GM19035 (cell line): ENCODE data around the gene ARHGAP40.

ENCODE experiments used
- ATAC-seq: cut with Tn5 transposase; IDR thresholded peaks from one replicate; pipeline ENCODE4 v1.9.1; 2021; ENCODE audit not compliant: unreplicated experiment

Gene ARHGAP40

DNA sequence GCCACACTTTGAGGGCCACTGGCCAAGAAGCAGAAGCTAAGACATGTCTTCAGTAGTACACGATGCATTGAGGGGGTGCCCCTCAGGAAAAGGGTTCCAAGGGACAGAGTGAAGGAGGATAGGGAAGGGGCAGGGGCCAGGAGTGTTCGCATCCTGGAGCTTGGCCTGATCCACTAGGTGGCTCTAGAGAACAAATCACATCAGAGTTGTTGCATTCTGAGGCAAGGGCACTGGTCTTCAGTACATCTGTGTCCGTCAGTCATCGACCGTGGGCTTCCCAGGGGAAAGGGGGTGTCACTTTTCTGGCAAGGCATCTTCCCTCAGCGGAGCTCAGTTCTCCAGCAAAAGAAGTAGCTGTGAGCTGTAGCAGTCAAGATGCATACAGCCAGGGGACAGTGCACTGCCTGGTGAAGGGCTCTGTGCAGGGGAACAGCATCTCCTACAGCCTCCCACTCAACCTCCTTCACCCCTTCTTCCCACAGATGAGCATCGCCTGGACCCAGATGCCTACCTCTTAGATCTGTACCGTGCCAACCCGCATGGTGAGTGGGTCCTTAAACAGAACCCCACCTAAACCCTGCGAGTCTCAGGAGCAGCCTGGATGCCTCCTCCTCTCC lies 47.8 kb downstream of the ARHGAP40 start:
- no peak for ATAC-seq

DNA sequence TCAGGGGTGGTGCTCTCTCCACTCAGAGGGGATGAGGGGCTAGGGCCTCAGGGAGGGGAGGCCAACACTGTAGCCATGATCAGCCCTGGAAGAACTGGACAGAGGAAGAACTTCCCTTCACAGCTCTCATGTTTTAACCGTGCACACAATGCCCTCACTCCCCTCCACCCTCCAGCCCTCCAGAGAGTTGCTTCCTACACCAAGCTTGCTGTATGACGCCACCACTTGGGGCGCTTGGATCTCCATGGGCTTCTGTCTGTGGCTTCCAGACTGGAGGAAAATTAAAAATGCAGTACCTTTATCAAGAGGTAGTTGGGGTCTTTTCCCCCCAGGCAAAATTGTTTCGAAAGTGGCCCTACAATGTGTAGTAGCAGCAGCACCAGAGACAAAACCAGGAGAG lies 48.4 kb downstream of the ARHGAP40 start:
- ATAC-seq, result no peak

DNA sequence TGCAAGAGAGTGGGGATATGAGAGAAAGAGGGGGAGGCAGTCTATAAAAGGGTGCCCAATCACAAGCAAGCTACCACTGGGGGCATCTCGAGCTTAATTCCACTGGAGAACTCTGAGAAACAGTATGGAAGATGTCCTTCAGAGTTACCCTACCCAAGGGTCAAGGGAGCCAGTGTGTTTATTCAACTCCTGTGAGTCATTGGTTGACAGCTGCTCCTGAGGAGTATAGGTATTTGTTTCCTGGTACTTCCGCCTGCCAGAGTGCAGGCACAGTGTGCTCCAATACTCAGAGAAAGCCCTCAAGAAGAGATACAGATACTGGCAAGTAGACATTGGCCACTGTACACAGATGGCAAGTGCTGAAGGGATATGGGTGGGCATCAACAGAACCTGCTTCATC lies 49.5 kb downstream of the ARHGAP40 start:
- no peak for ATAC-seq

DNA sequence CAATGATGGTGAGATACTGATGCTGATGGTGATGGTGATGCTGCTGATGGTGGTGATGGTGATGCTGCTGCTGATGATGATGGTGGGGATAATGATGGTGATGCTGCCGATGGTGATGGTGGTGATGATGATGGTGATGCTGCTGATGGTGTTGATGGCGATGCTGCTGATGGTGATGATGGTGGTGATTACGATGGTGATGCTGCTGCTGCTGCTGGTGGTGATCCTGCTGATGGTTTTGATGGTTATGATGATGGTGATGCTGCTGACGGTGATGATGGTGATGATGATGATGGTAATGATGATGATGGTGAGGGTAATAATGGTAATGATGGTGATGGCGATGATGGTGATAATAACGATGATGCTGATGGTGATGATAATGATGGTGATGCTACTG lies 50.0 kb downstream of the ARHGAP40 start:
- no peak for ATAC-seq

DNA sequence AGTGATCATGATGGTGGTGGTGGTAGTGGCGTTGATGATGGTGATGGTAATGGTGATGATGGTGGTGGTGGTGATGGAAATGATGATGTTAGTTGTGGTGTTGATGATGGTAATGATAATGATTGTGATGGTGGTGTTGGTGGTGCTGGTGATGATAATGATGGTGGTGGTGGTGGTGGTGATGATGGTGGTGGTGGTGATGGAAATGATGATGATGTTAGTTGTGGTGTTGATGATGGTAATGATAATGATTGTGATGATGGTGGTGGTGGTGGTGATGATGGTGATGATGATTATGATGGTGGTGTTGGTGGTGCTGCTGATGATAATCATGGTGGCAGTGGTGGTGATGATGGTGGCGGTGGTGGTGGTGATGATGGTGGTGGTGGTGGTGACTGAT lies 51.4 kb downstream of the ARHGAP40 start:
- no peak for ATAC-seq

DNA sequence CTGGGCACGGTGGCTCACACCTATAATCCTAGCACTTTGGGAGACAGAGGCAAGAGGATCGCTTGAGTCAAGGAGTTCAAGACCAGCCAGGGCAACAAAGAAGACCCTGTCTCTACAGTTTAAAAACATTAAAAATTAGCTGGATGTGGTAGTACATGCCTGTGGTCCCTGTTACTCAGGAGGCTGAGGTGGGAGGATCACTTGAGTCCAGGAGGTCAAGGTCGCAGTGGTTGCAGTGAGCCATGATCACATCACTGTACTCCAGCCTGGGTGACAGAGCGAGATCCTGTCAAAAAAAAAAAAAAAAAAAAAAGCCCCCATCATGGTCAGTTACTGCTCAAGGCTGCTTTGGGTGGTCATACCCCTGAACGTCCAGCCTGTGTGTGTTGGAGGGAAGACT lies 55.8 kb downstream of the ARHGAP40 start:
- no peak for ATAC-seq

DNA sequence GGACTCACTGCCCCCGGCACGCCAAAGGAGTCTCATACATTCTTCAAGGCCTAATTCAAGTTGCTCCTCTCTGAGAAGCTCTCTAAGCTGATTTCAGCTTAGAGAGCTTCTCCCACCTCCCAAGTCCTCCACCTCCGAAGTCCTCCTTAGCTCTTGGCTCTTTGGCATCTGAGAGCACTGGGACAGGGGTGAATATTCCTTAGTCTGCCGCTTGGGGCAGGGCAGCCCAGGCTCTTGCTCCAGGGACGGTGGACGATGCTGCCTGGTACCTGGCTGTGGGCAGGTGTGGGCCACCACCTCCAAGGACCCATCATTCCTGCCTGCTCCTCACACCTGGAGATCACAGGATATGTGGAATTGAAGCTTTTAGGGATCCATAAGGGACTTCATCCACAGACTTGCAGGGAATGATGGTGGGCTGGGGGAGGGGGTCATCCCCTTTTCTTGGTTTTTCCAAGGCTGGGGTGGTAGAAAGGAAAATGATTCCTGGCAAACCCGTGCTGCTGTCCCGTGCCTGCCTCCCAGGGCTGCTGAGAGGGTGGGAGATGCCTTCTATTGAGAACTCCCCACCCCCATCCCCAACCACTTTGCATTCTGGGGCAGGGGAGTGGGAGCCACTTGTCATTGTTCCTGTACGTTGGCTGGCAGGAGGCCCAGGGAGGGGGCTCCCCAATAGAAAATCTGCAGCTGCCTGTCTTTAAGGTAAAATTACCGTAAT lies 57.4 kb downstream of the ARHGAP40 start:
- no peak for ATAC-seq

DNA sequence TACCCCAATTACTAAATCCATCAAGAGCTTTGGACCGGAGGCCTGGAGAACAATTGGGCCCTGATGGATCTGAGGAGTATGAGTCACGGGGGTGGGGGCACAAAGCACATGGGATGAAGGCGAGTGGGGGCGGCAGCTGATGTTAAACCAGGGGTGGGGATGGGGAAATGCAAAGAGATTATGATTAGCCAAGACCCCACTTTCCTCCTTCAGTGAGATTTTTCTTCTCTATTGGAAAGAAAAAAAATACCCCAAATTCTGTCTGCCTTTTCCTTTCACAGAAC lies 57.9 kb downstream of the ARHGAP40 start:
- ATAC-seq, result no peak

DNA sequence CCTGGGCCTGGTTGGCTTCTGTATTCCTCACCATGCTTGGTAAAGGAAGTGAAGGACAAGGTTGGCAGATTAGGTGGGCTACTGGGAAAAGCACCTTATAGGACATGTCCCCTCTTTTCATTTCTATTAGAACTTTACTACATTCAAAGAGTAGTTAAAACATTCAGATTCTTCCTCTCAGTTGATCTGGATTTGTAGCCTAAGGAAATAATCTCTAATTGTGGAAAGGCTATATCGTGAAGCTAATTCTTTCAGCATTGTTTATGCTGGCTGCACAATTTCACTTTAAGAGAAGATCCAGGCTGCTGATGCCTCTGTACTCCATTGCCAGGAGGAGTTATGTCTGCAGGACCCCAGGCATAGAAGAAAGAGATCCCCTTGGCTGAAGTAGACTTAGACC lies 58.8 kb downstream of the ARHGAP40 start:
- ATAC-seq, result no peak

DNA sequence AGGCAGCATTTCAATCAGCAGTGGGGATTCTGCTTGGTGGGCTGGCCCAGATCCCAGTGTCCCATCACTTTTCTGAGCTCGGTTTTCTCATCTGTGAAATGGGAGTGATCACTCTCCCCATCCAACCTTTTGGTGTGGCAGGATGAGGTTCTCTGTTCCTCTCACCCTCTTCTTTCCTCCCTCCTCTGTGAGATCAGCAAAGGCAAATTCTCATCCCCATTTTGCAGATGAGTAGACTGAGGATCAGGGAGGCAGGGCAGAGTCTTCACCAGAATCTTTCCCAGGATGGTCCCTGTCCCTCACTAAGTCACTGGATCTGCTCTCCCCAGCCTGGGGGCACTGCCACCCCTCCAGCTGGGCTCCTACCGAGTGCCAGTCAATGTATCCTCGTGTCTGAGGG lies 62.1 kb downstream of the ARHGAP40 start:
- ATAC-seq, result no peak

DNA sequence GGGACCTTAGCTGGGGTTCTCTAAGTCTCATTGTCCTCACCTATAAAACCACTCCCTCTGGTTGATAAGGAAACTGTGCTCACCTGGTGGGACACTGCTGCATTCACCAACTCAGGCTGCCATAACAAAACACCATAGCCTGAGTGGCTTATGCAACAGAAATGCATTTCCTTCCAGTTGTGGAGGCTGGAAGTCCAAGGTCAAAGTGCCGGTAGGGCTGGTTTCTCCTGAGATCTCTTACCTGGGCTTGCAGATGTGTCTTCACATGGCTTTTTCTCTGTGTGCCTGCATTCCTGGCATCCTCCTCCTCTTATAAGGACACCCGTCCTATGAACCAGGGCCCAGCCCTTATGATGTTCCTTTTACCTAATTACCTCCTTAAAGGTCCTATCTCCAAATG lies 62.7 kb downstream of the ARHGAP40 start:
- no peak for ATAC-seq

DNA sequence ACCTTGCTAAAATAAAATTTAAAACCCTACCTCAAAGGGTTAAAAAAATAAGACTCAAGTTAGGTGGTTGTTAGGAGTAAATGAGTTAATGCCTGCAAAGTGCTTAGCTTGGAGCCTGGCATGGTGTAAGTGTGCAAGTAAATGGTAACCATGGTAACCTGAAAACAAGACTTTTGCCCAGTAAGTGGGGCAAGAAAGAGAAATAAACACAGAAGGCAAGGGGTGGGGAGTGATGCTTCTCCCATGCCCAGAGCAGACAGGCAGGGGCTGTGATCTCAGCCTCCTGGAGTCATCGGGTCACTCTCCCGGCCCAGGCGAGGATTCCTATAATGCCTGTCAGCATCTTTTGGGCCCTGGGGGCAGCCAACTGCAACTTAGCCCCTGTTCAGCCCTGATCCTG lies 63.5 kb downstream of the ARHGAP40 start:
- no peak for ATAC-seq

DNA sequence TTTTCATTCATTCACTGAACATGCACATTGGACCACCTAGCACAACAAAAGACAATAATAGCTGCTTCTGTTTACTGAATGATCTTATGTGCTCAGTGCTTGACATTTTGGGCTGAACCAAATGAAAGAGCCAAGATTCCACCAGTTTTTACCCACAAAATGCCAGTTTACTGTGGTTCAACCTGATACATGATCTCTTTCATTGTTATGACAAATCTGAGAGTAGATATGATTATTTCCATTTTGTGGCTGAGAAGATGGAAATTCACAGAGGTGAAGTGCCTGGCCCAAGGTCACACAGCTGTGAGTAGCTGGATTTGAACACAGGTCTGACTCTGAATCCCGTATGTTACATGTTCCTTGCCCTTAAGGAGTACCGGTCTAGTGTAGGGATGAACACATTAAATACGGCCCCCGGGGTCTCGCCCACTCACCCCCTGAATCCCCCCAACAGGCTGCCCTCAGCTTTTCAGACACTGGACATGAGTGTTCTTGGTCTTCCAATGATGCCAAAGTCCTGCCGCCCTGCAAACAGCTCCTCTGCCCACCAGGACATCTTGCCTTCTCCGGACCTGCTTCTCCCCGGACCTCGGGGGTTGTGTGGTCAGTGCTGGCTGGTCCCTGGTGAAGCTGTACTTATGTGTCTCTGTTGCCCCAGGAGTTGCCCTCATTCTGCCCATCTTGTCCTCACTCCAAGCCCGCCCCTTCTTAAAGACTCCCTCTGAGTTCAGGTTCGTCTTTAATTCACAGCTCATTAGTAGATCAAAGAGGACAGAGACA lies 64.1 kb downstream of the ARHGAP40 start:
- ATAC-seq, result no peak

DNA sequence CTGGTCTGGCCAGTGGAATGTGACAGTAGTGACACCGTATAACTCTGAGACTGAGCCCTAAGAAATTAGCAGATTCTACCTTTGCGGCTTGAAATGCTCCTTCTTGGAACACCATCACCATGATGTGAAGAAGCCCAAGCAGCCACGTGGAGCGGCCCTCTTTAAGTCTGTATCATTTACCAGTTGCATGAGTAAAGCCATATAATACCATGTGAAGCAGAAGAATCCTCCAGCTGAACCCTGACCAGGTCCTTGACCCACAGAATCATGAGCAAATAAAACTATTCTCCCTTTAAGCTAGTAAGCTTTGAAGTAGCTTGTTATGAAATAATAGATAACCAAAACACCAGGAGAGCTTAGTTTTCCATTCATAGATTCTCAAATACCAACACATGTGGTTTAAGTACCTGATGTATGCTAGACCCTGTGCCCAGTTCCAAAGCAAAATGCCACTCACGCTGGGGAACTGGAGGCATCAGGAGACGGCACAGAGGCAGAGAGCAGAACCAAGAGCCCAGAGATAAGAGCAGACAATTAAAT lies 65.9 kb downstream of the ARHGAP40 start:
- ATAC-seq, result no peak

DNA sequence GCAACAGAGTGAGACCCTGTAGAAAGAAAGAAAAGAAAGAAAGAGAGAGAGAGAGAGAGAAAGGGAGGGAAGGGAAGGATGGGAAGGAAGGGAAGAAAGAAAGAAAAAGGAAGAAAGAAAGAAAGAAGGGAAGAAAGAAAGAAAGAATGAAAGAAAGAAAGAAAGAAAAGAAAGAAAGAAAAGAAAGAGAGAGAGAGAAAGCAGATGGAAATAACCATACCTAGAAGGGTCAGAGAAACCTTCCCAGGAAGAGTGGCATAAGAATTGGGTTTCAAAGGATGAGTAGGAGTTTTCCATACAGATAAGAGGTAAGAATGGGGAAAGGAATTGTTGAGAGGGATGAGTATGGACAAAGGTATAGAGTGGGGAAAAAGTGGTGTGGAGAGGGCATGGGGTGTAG lies 68.1 kb downstream of the ARHGAP40 start:
- ATAC-seq, result no peak

DNA sequence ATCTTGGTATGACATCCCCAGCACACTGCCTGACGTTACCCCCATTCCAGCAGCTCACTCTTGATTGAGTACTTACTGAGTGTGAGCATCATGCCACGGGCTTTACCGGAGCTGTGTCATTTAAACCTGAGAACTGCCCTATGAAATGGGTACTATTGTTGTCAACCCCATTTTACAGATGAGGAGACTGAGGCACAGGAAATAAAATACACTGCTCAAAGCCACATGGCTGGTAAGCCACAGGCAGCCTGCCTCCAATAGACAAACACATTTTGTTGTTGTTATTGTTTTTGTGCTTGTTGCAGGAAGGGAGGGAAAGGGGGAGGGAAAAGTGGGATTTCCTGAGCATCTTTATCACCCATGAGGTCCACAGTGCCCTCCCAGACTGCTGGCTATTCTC lies 69.2 kb downstream of the ARHGAP40 start:
- no peak for ATAC-seq

DNA sequence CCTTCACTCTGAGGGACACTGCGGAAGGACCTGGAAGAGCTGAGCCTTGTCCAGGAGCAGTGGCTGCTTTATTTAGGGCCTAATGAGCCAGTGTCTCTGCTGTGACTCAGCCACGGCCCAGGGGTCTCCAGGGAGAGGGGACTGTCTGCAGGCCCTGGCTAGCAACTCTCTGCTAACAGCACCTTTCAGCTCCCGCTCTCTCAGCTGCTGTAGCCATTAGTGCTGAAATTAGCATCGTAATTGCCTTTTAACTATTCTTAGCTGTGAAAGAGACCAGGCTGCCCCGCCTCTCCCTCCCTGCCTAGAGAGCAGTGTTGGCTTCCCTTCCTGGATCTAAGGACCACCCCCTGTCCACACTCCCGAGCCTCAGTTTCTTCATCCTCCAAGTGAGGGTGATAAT lies 69.6 kb downstream of the ARHGAP40 start:
- ATAC-seq, result no peak

DNA sequence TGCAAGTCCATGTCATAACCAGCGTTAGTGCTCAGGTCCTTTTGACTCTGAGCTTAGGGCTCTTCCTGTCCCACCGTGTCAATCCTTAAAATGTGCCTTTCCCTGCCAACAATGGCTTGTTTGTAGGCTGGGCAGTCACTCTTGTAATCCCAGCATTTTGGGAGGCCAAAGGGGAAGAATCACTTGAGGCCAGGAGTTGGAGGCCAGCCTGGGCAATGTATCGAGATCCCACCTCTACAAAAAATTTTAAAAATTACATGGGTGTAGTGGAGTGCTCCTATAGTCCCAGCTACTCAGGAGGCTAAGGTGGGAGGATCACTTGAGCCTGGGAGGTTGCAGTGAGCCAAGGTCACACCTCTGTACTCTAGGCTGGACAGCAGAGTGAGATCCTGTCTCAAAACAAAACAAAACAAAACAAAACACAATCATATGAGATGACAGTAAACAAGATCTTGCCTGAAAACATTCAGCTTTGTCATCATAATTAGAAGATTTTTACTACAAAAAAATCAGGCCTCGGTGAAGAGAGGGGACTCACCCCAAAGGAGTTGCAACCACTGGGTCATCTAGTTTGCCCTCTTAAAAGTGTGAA lies 70.2 kb downstream of the ARHGAP40 start:
- no peak for ATAC-seq

DNA sequence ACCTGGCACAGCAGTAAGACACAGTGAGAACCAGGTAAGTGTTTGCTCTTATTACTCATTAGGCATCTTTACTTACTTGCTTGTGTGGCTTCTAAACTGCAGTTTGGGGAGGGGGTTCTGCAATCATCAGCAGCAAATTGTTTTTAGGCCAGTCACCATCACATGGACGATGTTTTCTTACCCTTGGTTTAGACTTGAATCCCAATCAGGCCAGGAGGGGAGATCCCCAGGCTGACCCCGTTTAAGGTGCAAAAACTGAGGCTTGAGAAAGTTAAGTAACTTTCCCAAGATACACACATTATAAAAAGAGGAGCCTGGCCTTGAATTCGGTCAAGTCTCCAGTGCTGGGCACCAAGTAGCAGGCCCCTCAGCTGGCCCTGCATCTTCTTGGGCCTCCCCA lies 70.9 kb downstream of the ARHGAP40 start:
- no peak for ATAC-seq

DNA sequence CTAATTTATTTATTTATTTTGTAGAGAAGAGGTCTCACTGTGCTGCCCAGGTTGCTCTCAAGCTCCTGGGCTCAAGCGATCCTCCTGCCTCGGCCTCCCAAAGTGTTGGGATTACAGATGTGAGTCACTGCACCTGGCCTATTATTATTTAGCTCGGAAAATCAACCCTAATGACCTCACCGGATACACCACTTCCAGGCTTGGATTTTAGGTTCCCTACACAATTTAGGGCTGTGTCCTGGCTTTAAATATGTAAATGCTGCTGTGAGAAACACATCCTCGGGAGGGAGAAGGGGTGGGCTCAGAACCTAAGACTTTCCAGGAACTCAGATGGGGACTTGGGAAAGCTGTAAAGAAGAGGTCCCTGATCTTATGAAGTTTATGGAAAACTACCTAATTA lies 71.7 kb downstream of the ARHGAP40 start:
- ATAC-seq, result no peak

DNA sequence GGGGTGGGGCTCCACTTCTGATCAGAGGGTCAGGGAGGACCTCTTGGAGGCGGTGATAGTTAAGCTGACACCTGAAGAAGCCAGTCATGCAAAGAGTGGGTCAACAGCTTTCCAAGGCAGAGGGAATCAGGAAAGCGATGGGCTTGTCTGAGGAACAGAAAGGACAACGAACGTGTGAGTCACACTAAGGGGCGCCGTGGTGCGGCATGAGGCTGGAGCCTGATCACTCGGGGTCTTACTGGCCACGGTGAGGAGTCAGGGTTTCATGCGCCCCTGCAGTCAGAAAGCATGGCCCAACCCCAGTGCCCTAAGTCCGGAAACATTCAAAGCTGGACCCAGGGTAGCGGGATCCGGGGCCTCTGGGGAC lies 72.1 kb downstream of the ARHGAP40 start:
- ATAC-seq, result no peak
